IPS DF 19.7 (cell line): ENCODE results near the gene LOXL3.
A peak's percentile ranks its signal among the peaks of the same experiment; 100 is the strongest.

Source experiments
- DNase-seq: peaks from one replicate; pipeline ENCODE4 v3.0.0-alpha.2; 2013; ENCODE audit warnings: low read depth, low spot score

The LOXL3 gene

GRCh38 chr2:74526649-74527230, 27.0 kb downstream of the LOXL3 start:
- DNase-seq, result no peak

DNA sequence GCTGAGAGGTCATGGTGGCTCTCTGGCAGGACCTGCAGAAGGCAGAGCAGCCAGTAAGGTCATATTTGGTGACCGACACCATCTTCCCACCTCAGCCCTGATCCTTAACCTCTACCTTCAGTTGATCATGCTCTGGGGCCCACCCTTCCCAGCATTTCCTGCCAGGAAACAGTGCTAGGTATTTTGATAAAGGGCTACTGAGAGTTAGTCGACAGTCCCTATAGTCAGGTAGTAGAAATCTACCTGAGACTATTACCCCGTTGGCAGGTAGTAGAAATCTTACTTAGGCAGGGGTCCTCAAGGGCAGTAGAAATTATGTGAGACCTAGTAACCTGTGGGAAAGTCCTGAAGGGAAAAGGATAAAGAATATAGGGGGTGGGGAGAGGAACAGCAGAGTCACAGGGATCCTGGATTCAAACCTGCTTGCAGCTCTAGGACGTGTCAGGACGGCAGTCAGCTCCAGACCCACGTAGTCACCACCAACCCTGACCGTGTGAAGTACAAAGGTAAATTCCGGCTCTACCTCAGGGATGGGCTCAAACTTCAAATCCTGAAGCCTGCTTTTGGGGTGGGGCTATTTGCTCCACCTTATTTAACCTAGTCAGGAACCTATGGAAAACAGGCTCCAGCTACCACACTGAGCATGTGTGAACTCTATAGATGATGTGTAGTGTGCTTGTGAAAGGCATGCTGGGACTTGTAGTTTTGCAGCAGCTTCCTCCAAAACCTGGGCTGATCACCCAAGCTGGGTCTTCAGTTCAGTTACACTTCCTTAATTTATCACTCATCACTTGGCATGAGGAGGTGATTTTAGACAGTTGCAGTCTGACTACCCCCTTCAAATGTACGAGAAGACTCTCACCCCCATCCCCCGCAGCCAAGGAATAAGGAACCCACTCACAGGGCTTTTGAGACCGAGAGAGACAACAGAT, 27.8 kb downstream of the LOXL3 start, which contains the start of gene DQX1:
Gene DQX1, minus strand, starts transcription at position 515 of the 932 bp plus-strand sequence. Its CDS starts 502 bp downstream, at position 13.
- no peak for DNase-seq

- no peak for DNase-seq
These were observed 28.6 kb downstream of the LOXL3 start for GRCh38 chr2:74524955-74525716.

- DNase-seq, result no peak
These were observed 29.7 kb downstream of the LOXL3 start for GRCh38 chr2:74524005-74524404.

GRCh38 chr2:74522516-74522915, 31.2 kb downstream of the LOXL3 start:
- DNase-seq, result no peak

DNA sequence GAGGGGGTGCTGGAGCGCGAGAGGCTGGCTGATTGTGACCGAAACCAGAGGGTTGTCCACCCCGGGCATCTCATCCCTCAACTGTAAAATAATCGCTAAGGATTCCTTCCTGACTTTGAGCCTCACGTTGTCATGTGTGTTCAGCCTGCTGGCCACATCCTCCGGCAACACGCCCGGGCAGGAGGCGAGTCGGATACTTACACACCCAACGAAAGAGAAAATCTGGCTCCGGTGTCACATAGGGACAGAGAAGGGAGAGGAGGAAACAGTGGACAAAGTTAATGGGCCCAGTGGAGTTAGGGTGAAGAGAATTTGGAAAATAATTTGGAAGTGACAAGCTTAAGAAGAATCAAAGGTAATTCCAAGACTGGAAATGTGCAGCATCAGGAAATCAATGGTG, 37.1 kb downstream of the LOXL3 start:
- no peak for DNase-seq

DNA sequence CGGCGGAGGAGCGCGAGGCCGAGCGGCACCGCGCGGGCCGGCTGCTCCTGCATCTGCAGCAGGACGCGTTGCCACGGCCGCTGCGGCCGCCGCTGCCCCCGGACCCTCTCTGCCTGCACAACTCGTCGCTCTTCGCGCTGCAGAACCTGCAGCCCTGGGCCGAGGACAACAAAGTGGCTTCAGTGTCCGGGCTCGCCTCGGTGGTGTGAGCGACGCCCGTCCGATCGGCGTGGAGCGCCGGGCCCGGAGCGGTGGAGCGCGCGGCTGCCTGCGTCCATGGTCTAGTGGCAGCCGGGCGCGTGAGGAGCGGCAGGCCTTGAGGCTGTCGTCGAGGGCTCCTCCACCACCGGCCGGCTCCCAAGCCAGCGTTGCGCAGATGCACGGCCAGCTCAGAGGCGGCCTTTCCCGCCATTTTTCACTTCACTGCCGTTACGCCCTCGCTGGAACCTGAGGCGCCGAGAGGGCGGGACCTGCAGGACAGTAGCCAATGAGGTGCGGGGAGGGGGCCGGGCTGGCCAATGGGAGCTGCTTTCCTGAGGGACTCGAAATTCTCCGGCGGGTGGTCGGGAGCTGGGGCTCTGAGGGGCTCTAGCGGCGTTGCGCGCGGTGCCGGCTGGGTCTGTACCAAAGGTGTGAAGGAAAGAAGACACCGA, 37.6 kb downstream of the LOXL3 start:
- no peak for DNase-seq

DNA sequence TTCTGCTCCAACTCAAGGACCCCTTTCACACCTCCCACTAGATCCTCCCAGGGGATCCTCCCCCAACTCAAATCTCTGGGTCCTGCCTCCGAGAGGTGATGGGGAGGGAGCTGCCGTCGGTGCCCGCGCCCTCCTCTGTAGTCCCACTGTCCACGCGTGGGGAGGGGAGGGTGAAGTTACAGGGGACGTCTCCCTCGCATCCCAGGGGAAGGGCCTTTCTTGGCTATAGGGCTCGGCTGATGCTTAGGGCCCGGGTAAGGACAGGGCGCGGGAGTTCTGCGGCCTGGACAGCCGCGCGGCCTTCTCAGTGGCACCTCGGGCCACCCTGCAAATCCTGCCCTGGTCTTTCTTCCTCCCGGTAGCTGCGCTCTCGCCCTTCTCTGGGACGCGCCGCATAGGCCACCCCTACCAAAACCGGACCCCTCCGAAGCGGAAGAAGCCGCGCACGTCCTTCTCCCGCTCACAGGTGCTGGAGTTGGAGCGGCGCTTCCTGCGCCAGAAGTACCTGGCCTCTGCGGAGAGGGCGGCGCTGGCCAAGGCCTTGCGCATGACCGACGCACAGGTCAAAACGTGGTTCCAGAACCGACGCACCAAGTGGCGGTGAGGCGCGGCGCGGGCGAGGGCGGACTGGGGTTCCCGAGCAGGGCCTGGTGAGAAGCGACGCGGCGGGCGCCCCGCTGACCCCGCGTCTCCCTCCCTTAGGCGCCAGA, 38.3 kb downstream of the LOXL3 start:
- no peak for DNase-seq

DNA sequence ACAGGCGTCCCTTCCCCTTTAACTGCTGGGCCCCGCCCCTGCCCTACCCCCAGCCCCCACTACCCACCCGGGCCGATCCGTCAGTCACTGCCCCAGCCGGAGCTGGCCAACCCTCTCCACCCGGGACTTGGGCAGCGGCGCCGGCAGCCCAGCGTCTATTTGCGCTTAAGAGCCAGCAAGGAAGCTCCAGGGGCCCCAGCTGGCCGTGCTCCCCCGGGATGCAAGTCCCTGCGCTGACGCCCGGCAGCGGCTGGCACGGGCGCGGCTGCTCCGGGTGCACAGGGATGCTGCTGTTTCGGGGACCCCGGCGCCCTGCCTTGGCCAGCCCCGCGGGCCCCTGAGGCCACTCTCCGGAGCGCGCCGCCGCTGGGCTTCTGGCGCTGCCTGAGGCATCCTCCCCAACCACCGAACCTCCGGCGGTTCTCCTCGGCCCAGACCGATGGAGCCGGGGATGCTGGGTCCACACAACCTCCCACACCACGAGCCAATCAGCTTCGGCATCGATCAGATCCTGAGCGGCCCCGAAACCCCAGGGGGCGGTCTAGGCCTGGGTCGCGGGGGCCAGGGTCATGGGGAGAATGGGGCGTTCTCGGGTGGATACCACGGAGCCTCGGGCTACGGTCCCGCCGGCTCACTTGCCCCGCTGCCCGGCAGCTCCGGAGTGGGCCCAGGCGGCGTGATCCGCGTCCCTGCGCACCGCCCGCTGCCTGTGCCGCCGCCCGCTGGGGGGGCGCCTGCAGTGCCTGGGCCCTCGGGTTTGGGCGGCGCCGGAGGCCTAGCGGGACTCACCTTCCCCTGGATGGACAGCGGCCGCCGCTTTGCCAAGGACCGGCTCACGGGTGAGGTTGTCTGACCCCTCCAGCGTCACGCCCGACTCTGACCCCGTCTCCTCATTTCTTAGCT, 39.1 kb downstream of the LOXL3 start, which contains the start of gene TLX2:
Gene TLX2, plus strand, starts transcription at position 83 of the 903 bp plus-strand sequence. Its CDS starts 357 bp downstream, at position 440.
- no peak for DNase-seq

GRCh38 chr2:74513605-74514367, 40.0 kb downstream of the LOXL3 start:
- DNase-seq, result no peak

GRCh38 chr2:74512744-74513604, 40.8 kb downstream of the LOXL3 start:
- DNase-seq, result no peak

GRCh38 chr2:74511104-74511989, 42.4 kb downstream of the LOXL3 start:
- DNase-seq, result no peak

GRCh38 chr2:74510272-74510671, 43.5 kb downstream of the LOXL3 start:
- DNase-seq, result no peak

DNA sequence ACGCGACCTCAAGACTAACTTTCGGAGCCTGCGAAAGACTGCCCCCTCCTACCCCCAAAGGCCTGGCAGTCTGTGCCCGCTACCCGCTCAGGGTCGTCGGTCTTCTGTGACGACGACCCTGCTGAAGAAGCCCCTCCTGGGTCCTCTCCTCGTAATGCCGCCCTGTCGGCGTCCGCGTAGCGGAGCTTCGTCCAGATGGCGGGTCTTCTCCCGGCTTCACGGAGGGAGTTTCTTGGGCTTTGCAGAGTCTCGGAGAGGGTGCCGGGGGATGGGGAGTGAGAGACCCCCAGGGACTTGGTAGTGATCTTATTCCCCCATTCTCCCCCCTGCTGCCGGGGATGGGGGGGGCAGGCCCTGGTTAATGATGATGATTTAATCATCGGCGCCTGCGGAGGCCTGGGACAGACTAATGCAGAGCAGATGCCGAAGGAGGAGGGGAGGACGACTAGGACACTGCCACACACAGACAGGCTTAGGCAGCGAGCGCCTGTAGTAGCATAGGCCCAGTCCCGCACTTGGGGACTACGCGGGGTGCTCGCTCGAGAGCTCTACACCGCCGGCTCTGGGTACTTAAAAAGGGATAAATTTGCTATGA, 45.7 kb downstream of the LOXL3 start:
- DNase-seq, result no peak

DNA sequence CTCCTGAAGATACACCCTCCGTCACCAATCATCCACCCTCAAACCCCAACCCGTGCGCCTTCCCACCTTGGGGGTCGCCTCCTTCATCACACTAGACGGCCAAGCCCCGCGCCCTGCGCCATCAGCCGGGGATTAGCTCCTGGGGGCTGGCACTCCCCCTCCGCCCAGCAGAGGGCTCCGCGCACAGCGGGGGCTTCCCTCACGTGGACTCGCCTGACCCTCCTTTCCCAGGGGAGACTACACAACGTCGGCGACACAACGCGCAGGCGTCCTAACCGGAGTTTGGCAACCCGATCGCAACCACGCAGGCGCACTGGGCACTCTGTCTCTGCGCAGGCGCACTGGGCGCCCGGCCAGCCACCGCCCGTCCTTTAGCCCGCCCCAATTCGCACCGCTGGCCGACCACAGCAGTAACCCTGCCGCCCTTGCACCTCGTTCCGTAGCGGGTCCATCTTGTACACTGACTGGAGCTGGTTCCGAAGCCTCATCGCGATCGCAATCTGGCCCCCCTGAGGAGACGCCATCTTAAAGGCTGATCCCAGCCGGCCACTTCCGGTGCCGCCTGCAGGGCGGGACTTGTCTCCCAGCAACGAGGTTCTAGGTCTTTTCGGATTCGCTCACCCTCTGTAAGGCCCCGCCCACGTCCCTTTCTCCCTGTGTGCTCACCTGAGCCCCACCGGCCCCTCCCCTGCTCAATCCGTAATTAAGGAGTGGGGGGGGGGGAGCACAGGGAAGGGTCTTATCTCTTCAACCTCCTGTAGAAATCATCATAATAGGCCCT, 46.4 kb downstream of the LOXL3 start, which contains the start of gene PCGF1:
Gene PCGF1, minus strand, starts transcription at position 551 of the 781 bp plus-strand sequence. Its CDS starts 27 bp downstream, at position 524.
- DNase-seq, result peak; percentile 94
